22Rv1 (cell line): Measurements from ENCODE around the gene PC.

Experiments
- ZFX ChIP-seq: fragments of 450-650 bp; IDR thresholded peaks from 2 replicates; pipeline ENCODE4 v1.6.1; 2017; ENCODE audit warnings: antibody characterized with exemption, borderline replicate concordance
- TF ChIP-seq, protein P1 (sequence below): fragments of 450-650 bp; IDR thresholded peaks from 2 replicates; pipeline ENCODE4 v1.5.1; 2017; ENCODE audit warnings: mild to moderate bottlenecking

DNA sequence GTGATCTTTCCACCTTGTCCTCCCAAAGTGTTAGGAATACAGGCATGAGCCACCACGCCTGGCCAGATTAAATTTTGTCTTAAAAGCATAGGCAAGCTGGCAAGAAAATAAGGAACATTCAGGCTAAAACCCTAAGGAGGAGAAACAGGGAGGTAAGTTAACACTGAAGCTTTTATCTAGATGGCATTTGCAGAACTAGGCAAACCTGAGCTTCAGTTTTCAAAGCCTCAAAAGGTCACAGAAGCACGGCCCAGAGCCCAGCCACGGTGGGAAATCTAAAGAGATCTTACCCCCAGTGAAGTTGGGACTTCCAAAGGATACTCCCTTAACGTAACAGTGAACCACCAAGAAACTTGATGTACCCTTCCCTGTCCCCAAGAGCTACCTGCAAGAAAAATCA is 28.4 kb downstream of the PC start:
- TF ChIP-seq, protein P1, sequence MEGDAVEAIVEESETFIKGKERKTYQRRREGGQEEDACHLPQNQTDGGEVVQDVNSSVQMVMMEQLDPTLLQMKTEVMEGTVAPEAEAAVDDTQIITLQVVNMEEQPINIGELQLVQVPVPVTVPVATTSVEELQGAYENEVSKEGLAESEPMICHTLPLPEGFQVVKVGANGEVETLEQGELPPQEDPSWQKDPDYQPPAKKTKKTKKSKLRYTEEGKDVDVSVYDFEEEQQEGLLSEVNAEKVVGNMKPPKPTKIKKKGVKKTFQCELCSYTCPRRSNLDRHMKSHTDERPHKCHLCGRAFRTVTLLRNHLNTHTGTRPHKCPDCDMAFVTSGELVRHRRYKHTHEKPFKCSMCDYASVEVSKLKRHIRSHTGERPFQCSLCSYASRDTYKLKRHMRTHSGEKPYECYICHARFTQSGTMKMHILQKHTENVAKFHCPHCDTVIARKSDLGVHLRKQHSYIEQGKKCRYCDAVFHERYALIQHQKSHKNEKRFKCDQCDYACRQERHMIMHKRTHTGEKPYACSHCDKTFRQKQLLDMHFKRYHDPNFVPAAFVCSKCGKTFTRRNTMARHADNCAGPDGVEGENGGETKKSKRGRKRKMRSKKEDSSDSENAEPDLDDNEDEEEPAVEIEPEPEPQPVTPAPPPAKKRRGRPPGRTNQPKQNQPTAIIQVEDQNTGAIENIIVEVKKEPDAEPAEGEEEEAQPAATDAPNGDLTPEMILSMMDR, result no peak
- TF ChIP-seq ZFX, result no peak
